CD4-positive, alpha-beta memory T cell (primary cell): ENCODE results near the gene OPCML. TPM values are rescaled to one million over a fixed set of nuclear protein-coding genes. Genes with fewer than 3 reads are reported as not detected.

Source experiments
- CTCF ChIA-PET: fragments of 350-600 bp; sonication (Branson Sonifier 250); formaldehyde crosslinking; loops from one replicate; lab custom pipeline; 2021; ENCODE audit warnings: inconsistent platforms; ENCODE audit not compliant: partially characterized antibody; lab: Charles Lee
- POLR2A ChIA-PET: fragments of 350-600 bp; sonication (Branson Sonifier 250); formaldehyde crosslinking; loops from one replicate; lab custom pipeline; 2021; ENCODE audit not compliant: partially characterized antibody; lab: Charles Lee
- DNase-seq, 5 donors: peaks; one replicate each; pipeline versions ENCODE4 v3.0.0 to v3.0.0-alpha.2; 2020 to 2022; ENCODE audit warnings: mixed read lengths in 1 of 5
- H3K27ac ChIP-seq: one replicate; pipeline ENCODE4 v1.7.0; 2013; ENCODE audit warnings: low read depth, low read length
- H3K27me3 ChIP-seq: 2 replicates; pipeline ENCODE4 v1.7.0; 2013; ENCODE audit warnings: mild to moderate bottlenecking, low read length, moderate library complexity; ENCODE audit not compliant: insufficient read depth
- H3K36me3 ChIP-seq: 2 replicates; pipeline ENCODE4 v1.7.0; 2013; ENCODE audit warnings: mild to moderate bottlenecking, low read length, moderate library complexity; ENCODE audit not compliant: insufficient read depth
- H3K4me1 ChIP-seq: 2 replicates; pipeline ENCODE4 v1.7.0; 2013; ENCODE audit warnings: mild to moderate bottlenecking, low read length, moderate library complexity; ENCODE audit not compliant: insufficient read depth
- H3K4me3 ChIP-seq, 2 donors: one replicate each; pipeline ENCODE4 v1.7.0; 2013; ENCODE audit warnings: low read length in 2 of 2, mild to moderate bottlenecking in 1 of 2
- H3K9me3 ChIP-seq, 2 donors: one replicate each; pipeline ENCODE4 v1.7.0; 2013; ENCODE audit warnings: low read length in 2 of 2, control low read depth in 1 of 2; ENCODE audit not compliant: control insufficient read depth in 1 of 2
- H3K27ac Mint-ChIP-seq, 7 donors: one replicate each; pipeline ENCODE4 v1.8.0; 2020 to 2021; ENCODE audit warnings: mixed read lengths in 7 of 7, mild to moderate bottlenecking in 6 of 7, inconsistent platforms in 3 of 7, moderate library complexity in 3 of 7
- H3K27me3 Mint-ChIP-seq, 2 donors: one replicate each; pipeline ENCODE4 v1.8.0; 2020 to 2021; ENCODE audit warnings: mixed read lengths in 2 of 2
- H3K36me3 Mint-ChIP-seq, 2 donors: one replicate each; pipeline ENCODE4 v1.8.0; 2020 to 2021; ENCODE audit warnings: mixed read lengths in 2 of 2, inconsistent platforms in 1 of 2, mild to moderate bottlenecking in 1 of 2
- H3K4me1 Mint-ChIP-seq, 4 donors: one replicate each; pipeline ENCODE4 v1.8.0; 2020 to 2021; ENCODE audit warnings: mixed read lengths in 4 of 4, mild to moderate bottlenecking in 1 of 4
- H3K4me3 Mint-ChIP-seq, 8 donors: one replicate each; pipeline ENCODE4 v1.8.0; 2020 to 2021; ENCODE audit warnings: mixed read lengths in 8 of 8, mild to moderate bottlenecking in 7 of 8, moderate library complexity in 6 of 8, inconsistent platforms in 3 of 8
- H3K9me3 Mint-ChIP-seq, 8 donors: one replicate each; pipeline ENCODE4 v1.8.0; 2020 to 2021; ENCODE audit warnings: mixed read lengths in 8 of 8, mild to moderate bottlenecking in 5 of 8, inconsistent platforms in 3 of 8, moderate library complexity in 1 of 8
- intact Hi-C: fragments of 100-400 bp; cut with micrococcal nuclease; formaldehyde crosslinking; loops from one replicate; pipeline ENCODE4 v1.15.1; 2023
- polyA plus RNA-seq, 2 donors: library from polyadenylated mRNA; unstranded; fragments of 300-500 nt; fragmentation: Illumina TruSeq; gene quantifications; one replicate each; pipeline ENCODE4 v1.2.3, GENCODE V29; 2021
- total RNA-seq, 2 experiments: library from RNA; stranded (reverse); gene quantifications; one replicate each; pipeline ENCODE4 v1.2.3, GENCODE V29; 2021

Gene OPCML
- total and polyA plus RNA-seq, 4 experiments from 2014 or later, result not detected

GRCh38 chr11:133107763-133108162 lies 424.5 kb downstream of the OPCML start:
- no peak for DNase-seq
- Mint-ChIP-seq H3K36me3 (no peaks in the 10 kb centered on the region), H3K4me1 (no peaks in the 10 kb centered on the region), H3K27ac (no peak overlapping the region), H3K4me3 (no peak overlapping the region), H3K9me3 (peaks cover 0 to 3% (median 0%) of the 10 kb centered on the region in 8 donors), H3K27me3 (no peaks in the 10 kb centered on the region)
- ChIA-PET POLR2A (no interaction called here), CTCF (no interaction called here)
- H3K36me3 ChIP-seq, result no peaks in the 10 kb centered on the region
- H3K9me3 ChIP-seq, result no peaks in the 10 kb centered on the region
- no peaks in the 10 kb centered on the region for H3K27me3 ChIP-seq
- H3K27ac ChIP-seq, result no peak overlapping the region
- intact Hi-C loops, result no loop called here
- H3K4me3 ChIP-seq, result no peak overlapping the region
- no peaks in the 10 kb centered on the region for H3K4me1 ChIP-seq

- Mint-ChIP-seq H3K9me3 (peaks cover 0 to 3% (median 0%) of the 10 kb centered on the region in 8 donors), H3K4me3 (no peak overlapping the region), H3K36me3 (no peaks in the 10 kb centered on the region), H3K4me1 (no peaks in the 10 kb centered on the region), H3K27me3 (no peaks in the 10 kb centered on the region), H3K27ac (no peak overlapping the region)
- intact Hi-C loops, result no loop called here
- H3K27ac ChIP-seq, result no peak overlapping the region
- ChIA-PET CTCF (no interaction called here), POLR2A (no interaction called here)
- no peaks in the 10 kb centered on the region for H3K9me3 ChIP-seq
- no peak overlapping the region for H3K4me3 ChIP-seq
- DNase-seq, result no peak
- H3K36me3 ChIP-seq, result no peaks in the 10 kb centered on the region
- no peaks in the 10 kb centered on the region for H3K4me1 ChIP-seq
- H3K27me3 ChIP-seq, result no peaks in the 10 kb centered on the region
Observed at GRCh38 chr11:133107136-133107535, 425.2 kb downstream of the OPCML start.

DNA sequence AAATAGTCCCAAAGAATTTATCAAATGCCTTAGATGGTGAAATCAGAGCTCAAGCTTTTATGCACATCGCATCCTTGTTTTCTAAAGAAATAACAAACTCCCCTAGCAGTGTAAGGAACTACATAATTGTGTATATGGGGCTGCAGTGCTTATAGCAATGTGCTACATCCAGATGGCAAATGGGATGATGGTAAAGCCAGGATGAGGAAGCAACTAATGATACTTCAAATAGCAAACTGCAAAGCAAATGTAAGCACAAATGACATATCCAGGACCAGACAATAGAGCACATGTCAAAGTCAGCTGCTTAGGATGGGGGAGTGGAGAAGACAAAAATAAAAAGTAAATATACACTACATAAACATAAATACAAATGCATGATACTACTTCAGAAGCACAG lies 425.9 kb downstream of the OPCML start:
- no peak overlapping the region for H3K27ac ChIP-seq
- no peaks in the 10 kb centered on the region for H3K36me3 ChIP-seq
- no peaks in the 10 kb centered on the region for H3K4me1 ChIP-seq
- ChIA-PET CTCF (no interaction called here), POLR2A (no interaction called here)
- intact Hi-C loops, result no loop called here
- H3K27me3 ChIP-seq, result no peaks in the 10 kb centered on the region
- Mint-ChIP-seq H3K4me3 (no peak overlapping the region), H3K9me3 (peaks cover 0 to 3% (median 0%) of the 10 kb centered on the region in 8 donors), H3K36me3 (no peaks in the 10 kb centered on the region), H3K4me1 (no peaks in the 10 kb centered on the region), H3K27ac (no peak overlapping the region), H3K27me3 (no peaks in the 10 kb centered on the region)
- H3K4me3 ChIP-seq, result no peak overlapping the region
- no peak for DNase-seq
- H3K9me3 ChIP-seq, result no peaks in the 10 kb centered on the region

DNA sequence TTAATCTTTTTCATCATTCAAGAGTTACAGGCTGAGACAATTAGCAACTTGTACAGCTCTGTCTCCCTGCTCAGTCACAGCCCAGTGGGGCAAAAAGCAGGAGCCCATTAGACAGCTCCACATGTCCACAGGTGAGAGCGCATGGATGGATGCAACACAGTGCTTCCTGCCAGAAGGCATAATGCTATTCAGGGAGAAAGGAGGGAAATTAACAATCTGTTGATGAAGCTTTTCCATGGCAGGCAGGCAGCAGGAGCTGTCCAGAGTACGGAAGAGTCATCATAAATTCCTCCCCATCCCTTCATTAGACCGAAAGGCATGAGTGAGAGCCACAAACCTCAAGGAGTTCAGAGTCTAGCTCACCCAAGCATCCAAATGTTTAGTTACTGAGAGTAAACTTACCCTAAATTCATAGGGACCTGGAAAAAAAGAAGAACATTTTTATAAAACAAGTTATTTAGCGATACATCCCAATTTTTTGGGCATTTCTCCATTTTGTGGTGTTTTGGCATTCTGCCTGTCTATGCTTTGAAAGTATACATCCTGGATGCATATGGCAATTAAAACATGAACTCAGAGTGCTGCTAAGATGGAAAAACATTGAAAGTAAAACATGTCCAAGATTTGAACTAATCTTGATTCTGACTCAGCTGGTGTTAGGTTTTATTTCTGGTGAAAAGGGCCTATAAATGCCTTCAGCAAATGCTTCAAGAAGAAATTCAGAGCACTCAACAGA lies 428.1 kb downstream of the OPCML start:
- no peaks in the 10 kb centered on the region for H3K9me3 ChIP-seq
- Mint-ChIP-seq H3K4me1 (no peaks in the 10 kb centered on the region), H3K9me3 (peaks cover 0 to 7% (median 0%) of the 10 kb centered on the region in 8 donors), H3K36me3 (no peaks in the 10 kb centered on the region), H3K27ac (no peak overlapping the region), H3K27me3 (no peaks in the 10 kb centered on the region), H3K4me3 (no peak overlapping the region)
- no peaks in the 10 kb centered on the region for H3K4me1 ChIP-seq
- H3K27ac ChIP-seq, result no peak overlapping the region
- ChIA-PET POLR2A (no interaction called here), CTCF (no interaction called here)
- intact Hi-C loops, result no loop called here
- H3K36me3 ChIP-seq, result no peaks in the 10 kb centered on the region
- no peak overlapping the region for H3K4me3 ChIP-seq
- DNase-seq, result no peak
- H3K27me3 ChIP-seq, result no peaks in the 10 kb centered on the region

- Histone ChIP-seq H3K4me1 (no peaks in the 10 kb centered on the region), H3K4me3 (no peak overlapping the region), H3K27ac (no peak overlapping the region), H3K36me3 (no peaks in the 10 kb centered on the region), H3K27me3 (no peaks in the 10 kb centered on the region), H3K9me3 (no peaks in the 10 kb centered on the region)
- no peaks in the 10 kb centered on the region for H3K36me3 Mint-ChIP-seq
- H3K27ac Mint-ChIP-seq, result no peak overlapping the region
- intact Hi-C loops, result no loop called here
- CTCF ChIA-PET, result no interaction called here
- no peak overlapping the region for H3K4me3 Mint-ChIP-seq
- peaks cover 0 to 20% (median 3%) of the 10 kb centered on the region in 8 donors for H3K9me3 Mint-ChIP-seq
- no peaks in the 10 kb centered on the region for H3K4me1 Mint-ChIP-seq
- no peaks in the 10 kb centered on the region for H3K27me3 Mint-ChIP-seq
- no peak for DNase-seq
- POLR2A ChIA-PET, result no interaction called here
Observed at GRCh38 chr11:133096981-133097380, 435.3 kb downstream of the OPCML start.

GRCh38 chr11:133086518-133086917 lies 445.8 kb downstream of the OPCML start:
- Mint-ChIP-seq H3K4me1 (peaks cover 0 to 9% (median 0%) of the 10 kb centered on the region in 4 donors), H3K9me3 (peaks cover 0 to 10% (median 2%) of the 10 kb centered on the region in 8 donors), H3K27me3 (peaks cover 23 to 26% of the 10 kb centered on the region in 2 donors), H3K27ac (no peak overlapping the region), H3K4me3 (no peak overlapping the region), H3K36me3 (no peaks in the 10 kb centered on the region)
- Histone ChIP-seq H3K36me3 (no peaks in the 10 kb centered on the region), H3K4me3 (no peak overlapping the region), H3K4me1 (peaks cover 4% of the 10 kb centered on the region), H3K9me3 (no peaks in the 10 kb centered on the region), H3K27ac (no peak overlapping the region), H3K27me3 (no peaks in the 10 kb centered on the region)
- POLR2A ChIA-PET, result no interaction called here
- intact Hi-C loops, result no loop called here
- DNase-seq, result no peak
- CTCF ChIA-PET, result no interaction called here

GRCh38 chr11:133082841-133083488 lies 449.3 kb downstream of the OPCML start:
- H3K27ac Mint-ChIP-seq, result no peak overlapping the region
- DNase-seq, result peak in 4 of 5 donors; percentile 28 to 54 (median 40)
- H3K4me3 Mint-ChIP-seq, result peak overlapping the region in 2 of 8 donors; percentile 5 to 62
- Histone ChIP-seq H3K27ac (no peak overlapping the region), H3K4me1 (peaks cover 4% of the 10 kb centered on the region), H3K36me3 (no peaks in the 10 kb centered on the region), H3K4me3 (no peak overlapping the region), H3K27me3 (no peaks in the 10 kb centered on the region), H3K9me3 (no peaks in the 10 kb centered on the region)
- H3K36me3 Mint-ChIP-seq, result no peaks in the 10 kb centered on the region
- intact Hi-C loops, result no loop called here
- H3K9me3 Mint-ChIP-seq, result peaks cover 0 to 4% (median under 1%) of the 10 kb centered on the region in 8 donors
- CTCF ChIA-PET, result no interaction called here
- peaks cover 0 to 9% (median under 1%) of the 10 kb centered on the region in 4 donors for H3K4me1 Mint-ChIP-seq
- POLR2A ChIA-PET, result no interaction called here
- H3K27me3 Mint-ChIP-seq, result peaks cover 22 to 32% of the 10 kb centered on the region in 2 donors
